Peyer's patch (tissue), 4 donors: ENCODE data around the gene DUSP7. TPM values are rescaled to one million over a fixed set of nuclear protein-coding genes. Genes with fewer than 3 reads are reported as not detected.
"Not testable (repeated sequence)": the region's sequence is repeated elsewhere in the genome, so short reads cannot be mapped to it uniquely, and the experiment has no call there.

Source experiments
- DNase-seq, 3 donors: peaks; one replicate each; pipeline ENCODE4 v3.0.0-alpha.2; 2017 to 2019
- H3K27ac ChIP-seq, 4 donors: fragments of 200-600 bp; sonication (generic); one replicate each; pipeline ENCODE4 v1.5.1; 2016 to 2019
- H3K27me3 ChIP-seq, 2 donors: fragments of 200-600 bp; sonication (generic); one replicate each; pipeline ENCODE4 v1.5.1; 2019
- H3K36me3 ChIP-seq, 3 donors: fragments of 200-600 bp; sonication (generic); one replicate each; pipeline ENCODE4 v1.5.1; 2016 to 2019
- H3K4me1 ChIP-seq, 4 donors: fragments of 200-600 bp; sonication (generic); one replicate each; pipeline ENCODE4 v1.5.1; 2016 to 2019
- H3K4me3 ChIP-seq, 4 donors: fragments of 200-600 bp; sonication (generic); 1 replicate in 3 of 4; 2 replicates in 1 of 4; pipeline ENCODE4 v1.5.1; 2016 to 2019; ENCODE audit warnings: mild to moderate bottlenecking in 1 of 4
- H3K9me3 ChIP-seq, 4 donors: fragments of 200-600 bp; sonication (generic); one replicate each; pipeline ENCODE4 v1.5.1; 2016 to 2019; ENCODE audit warnings: mild to moderate bottlenecking in 1 of 4
- POLR2A ChIP-seq, 2 donors: fragments of 450-650 bp; IDR thresholded peaks; one replicate each; pipeline ENCODE4 v1.5.1; 2017; ENCODE audit warnings: antibody characterized with exemption in 2 of 2, mild to moderate bottlenecking in 2 of 2, moderate library complexity in 2 of 2
- total RNA-seq, 4 donors: library from RNA; depleted of rRNA; stranded (reverse); fragments of >200 nt; gene quantifications; one replicate each; pipeline ENCODE4 v1.1.0, GENCODE V29; 2016
- TF ChIP-seq, protein P1 (sequence below), 6 experiments: fragments of 450-650 bp in 4 of 6; fragments of 200-600 bp in 2 of 6; sonication (generic) in 1 of 6; IDR thresholded peaks; one replicate each; pipeline ENCODE4 v1.5.1; 2017 to 2019; ENCODE audit warnings: antibody characterized with exemption in 6 of 6, mild to moderate bottlenecking in 3 of 6, moderate library complexity in 1 of 6

The DUSP7 gene
- total RNA-seq, 4 donors from 2014 or later = 3.3 to 7.1 (median 6.0) TPM

DNA sequence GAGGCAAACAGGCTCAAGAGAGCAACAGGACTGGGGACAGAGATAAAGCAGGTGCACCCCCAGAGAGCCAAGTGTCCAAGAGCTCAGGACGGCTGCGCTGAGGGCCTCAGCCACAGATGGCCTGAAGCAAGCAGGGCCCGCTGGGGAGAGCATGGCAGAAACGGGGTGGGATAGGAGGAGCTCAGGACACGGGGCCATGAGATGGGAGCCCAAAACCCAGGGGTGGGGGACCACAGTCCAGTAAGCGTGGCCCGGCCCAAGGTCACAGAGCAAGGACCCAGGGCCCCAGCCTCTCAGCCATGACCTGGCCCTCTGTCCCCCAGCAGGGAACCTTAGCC lies 9.5 kb downstream of the DUSP7 start:
- no peak overlapping the region for H3K4me3 ChIP-seq
- H3K9me3 ChIP-seq = no peaks in the 10 kb centered on the region
- H3K27ac ChIP-seq = no peak overlapping the region
- no peak for TF ChIP-seq POLR2A (IDR thresholded peaks at IDR 0.05)
- TF ChIP-seq, protein P1, sequence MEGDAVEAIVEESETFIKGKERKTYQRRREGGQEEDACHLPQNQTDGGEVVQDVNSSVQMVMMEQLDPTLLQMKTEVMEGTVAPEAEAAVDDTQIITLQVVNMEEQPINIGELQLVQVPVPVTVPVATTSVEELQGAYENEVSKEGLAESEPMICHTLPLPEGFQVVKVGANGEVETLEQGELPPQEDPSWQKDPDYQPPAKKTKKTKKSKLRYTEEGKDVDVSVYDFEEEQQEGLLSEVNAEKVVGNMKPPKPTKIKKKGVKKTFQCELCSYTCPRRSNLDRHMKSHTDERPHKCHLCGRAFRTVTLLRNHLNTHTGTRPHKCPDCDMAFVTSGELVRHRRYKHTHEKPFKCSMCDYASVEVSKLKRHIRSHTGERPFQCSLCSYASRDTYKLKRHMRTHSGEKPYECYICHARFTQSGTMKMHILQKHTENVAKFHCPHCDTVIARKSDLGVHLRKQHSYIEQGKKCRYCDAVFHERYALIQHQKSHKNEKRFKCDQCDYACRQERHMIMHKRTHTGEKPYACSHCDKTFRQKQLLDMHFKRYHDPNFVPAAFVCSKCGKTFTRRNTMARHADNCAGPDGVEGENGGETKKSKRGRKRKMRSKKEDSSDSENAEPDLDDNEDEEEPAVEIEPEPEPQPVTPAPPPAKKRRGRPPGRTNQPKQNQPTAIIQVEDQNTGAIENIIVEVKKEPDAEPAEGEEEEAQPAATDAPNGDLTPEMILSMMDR (IDR thresholded peaks at IDR 0.05) = no peak
- no peaks in the 10 kb centered on the region for H3K27me3 ChIP-seq
- no peak for DNase-seq
- H3K4me1 ChIP-seq = peaks cover 0 to 9% (median 7%) of the 10 kb centered on the region in 4 donors
- peaks cover 0 to 21% (median 0%) of the 10 kb centered on the region in 3 donors for H3K36me3 ChIP-seq

DNA sequence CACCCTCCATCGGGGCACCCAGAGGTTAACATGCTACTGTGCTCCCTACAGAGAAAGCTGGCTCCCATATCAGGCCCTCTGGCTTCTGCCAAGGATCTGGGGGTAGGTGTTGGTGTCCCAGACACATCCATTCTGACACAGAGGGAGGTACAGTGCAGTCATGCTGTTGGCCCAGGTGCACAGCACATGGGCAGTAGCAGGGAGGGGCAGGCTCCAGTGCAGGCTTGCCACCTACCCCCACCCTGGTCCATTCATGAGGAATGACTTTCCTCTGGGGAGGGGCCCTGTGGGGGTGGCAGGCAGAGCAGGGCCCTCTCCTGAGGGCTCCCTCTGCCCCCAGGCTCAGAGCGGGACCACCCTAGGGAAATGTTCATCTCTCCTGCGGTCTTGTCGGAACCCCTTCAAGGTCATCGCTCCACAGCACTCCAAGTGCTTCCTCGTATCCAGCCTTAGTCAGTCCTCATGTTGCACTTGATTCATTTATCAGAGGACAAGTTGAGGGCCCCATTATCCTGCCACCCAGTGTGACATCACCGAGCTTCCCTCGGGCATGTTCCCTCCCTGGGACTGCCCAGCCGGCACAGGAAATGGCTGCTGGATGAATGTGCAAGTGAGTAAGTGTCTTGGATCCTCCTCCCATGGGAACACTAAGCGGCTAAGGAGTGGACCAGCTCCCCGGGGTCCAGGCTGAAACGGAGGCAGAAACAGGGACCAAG lies 10.0 kb downstream of the DUSP7 start:
- TF ChIP-seq POLR2A (IDR thresholded peaks at IDR 0.05) = no peak
- TF ChIP-seq, protein P1 (IDR thresholded peaks at IDR 0.05) = no peak
- H3K27me3 ChIP-seq = no peaks in the 10 kb centered on the region
- peaks cover 0 to 5% (median 2%) of the 10 kb centered on the region in 4 donors for H3K4me1 ChIP-seq
- no peak overlapping the region for H3K27ac ChIP-seq
- peaks cover 0 to 19% (median 0%) of the 10 kb centered on the region in 3 donors for H3K36me3 ChIP-seq
- DNase-seq = no peak
- H3K4me3 ChIP-seq = no peak overlapping the region
- H3K9me3 ChIP-seq = no peaks in the 10 kb centered on the region

- H3K27ac ChIP-seq = no peak overlapping the region
- H3K4me3 ChIP-seq = no peak overlapping the region
- H3K27me3 ChIP-seq = no peaks in the 10 kb centered on the region
- no peak for DNase-seq
- TF ChIP-seq, protein P1 (IDR thresholded peaks at IDR 0.05) = no peak
- no peak for TF ChIP-seq POLR2A (IDR thresholded peaks at IDR 0.05)
- H3K9me3 ChIP-seq = no peaks in the 10 kb centered on the region
- H3K4me1 ChIP-seq = no peaks in the 10 kb centered on the region
- H3K36me3 ChIP-seq = peaks cover 0 to 6% (median 0%) of the 10 kb centered on the region in 3 donors
Measured at GRCh38 chr3:52044869-52045619, 11.3 kb downstream of the DUSP7 start.

DNA sequence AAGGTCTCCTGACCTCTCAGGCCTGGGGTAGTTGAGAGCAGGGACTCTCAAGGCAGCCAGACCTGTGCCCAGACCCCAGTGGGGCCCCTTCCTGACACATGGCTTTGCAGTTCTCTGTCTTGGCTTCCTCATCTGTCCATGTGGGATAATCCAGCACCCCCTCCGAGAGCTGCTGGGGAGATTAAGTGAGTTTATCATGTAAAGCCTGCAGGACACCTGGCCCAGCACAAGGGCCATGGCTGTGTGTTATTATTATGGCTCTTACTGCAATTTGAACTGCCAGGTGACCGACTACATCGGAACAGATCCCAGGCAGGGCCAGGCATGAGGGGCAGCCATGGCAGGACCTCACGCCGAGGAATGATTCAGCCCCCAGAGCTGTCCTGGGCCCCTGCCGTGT lies 12.6 kb downstream of the DUSP7 start:
- Histone ChIP-seq H3K27me3 (no peaks in the 10 kb centered on the region), H3K36me3 (no peaks in the 10 kb centered on the region), H3K27ac (no peak overlapping the region), H3K4me3 (no peak overlapping the region), H3K9me3 (no peaks in the 10 kb centered on the region), H3K4me1 (no peaks in the 10 kb centered on the region)
- no peak for TF ChIP-seq POLR2A (IDR thresholded peaks at IDR 0.05)
- TF ChIP-seq, protein P1 (IDR thresholded peaks at IDR 0.05) = no peak
- no peak for DNase-seq

DNA sequence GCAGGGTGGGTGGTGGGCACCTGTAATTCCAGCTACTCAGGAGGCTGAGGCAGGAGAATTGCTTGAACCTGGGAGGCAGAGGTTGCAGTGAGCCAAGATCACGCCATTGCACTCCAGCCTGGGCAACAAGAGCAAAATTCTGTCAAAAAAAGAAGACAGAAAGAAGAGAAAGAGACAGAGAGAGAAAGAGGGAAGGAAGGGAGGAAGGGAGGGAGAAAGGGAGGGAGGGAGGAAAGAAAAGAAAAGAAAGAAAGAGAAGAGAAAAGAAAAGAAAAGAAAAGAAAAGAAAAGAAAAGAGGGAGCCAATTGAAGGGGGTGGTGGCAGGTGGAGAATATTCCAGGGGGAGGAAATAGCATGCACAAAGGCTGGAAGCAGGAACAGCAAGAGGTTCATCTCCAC lies 13.3 kb downstream of the DUSP7 start:
- H3K9me3 ChIP-seq, H3K36me3 ChIP-seq, H3K4me1 ChIP-seq, DNase-seq, H3K27me3 ChIP-seq, H3K4me3 ChIP-seq, H3K27ac ChIP-seq: not testable (repeated sequence)

DNA sequence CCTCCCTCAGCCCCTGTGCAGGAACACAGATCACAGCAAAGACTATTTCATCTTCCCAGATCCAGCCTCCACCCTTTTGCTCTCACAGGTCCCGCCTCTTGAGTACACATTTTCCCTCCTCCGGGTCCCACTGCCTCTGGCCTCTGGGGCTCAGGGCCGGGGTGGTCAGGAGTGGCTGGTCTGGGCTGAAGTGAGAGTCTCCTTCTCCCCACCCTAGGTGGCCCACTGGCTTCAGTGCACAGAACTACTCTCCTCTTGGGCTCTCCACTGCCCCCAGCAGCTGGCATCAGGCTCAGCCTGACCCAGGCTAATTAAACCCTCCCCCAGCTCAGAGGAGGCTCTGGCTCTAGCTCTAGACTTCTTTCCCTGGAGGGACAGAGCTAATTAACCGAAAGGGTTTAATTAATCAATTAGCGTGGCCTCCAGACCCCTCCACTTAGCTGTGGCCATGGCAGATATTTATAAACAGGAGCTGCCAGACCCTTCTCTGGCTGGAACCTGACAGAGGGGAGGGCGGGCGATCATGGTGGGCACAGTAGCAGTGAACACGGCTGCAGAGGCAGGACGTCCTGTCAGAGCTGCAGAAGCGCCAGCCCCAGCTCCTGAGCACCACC lies 15.1 kb downstream of the DUSP7 start:
- Histone ChIP-seq H3K9me3 (no peaks in the 10 kb centered on the region), H3K27ac (no peak overlapping the region), H3K36me3 (no peaks in the 10 kb centered on the region), H3K4me3 (no peak overlapping the region), H3K27me3 (no peaks in the 10 kb centered on the region), H3K4me1 (no peaks in the 10 kb centered on the region)
- no peak for TF ChIP-seq POLR2A (IDR thresholded peaks at IDR 0.05)
- TF ChIP-seq, protein P1 (IDR thresholded peaks at IDR 0.05) = no peak
- no peak for DNase-seq
